ENCODE data around the gene PIAS4.

PIAS4 gene

DNA sequence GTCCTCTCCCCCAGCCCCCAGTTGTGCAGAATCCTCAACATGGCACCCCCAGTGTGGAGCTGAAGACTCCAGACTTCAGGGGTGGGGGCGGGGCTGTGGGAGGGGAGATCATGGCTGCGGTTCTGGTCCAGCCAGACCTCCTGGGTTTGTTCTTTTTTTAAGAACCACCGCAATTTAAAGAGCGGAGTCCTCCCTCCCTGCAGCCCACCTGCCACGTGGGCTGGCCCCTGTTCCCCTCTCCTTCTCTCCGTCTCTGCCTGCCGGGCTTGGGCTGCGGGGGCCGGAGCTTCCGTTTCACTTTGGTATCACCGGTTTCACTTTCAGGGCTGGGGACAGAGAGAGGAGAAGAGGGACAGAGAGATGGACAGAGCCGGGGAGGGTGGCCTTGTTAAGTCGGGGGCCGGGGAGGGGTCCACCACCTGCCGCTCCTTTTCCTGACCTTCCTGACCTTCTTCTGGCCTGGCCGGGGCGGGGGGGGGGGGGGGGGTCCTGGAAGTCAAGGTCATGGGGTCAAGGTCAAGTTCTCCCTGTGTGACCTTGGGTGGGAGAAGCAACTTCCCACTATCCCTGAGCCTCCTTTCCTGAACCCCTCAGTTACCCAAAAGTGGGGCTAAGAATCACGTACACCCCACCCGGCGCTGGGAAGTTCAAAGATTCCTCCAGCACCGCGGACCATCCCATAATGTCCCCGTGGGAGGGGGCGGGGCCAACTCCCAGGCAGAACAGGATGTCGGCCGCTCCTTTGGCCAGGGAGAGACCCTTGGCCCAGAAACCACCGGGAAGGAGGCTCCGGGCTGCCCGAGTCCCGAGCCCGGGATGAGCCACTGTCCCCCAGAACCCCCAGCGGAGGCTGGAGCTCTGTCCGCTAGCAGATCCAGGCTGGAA, 70.5 kb downstream of the PIAS4 start:
- DNase-seq (ENCODE audit: low read depth): no peak

DNA sequence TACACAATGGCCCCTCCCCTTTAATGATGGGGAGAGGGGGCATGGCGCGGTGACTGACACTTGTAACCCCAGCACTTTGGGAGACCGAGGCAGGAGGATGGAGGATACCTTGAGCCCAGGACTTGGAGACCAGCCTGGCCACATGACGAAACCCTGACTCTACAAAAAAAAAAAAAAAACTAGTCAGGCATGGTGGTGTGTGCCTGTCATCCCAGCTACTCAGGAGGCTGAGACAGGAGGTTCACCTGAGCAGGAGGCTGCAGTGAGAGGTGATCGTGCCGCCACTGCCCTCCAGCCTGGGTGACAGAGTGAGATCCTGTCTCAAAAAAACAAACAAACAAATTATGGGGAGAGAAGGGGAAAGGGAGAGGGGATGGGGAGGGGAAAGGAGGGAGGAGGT, 72.9 kb downstream of the PIAS4 start:
- no peak for DNase-seq (ENCODE audit: low read depth)

DNA sequence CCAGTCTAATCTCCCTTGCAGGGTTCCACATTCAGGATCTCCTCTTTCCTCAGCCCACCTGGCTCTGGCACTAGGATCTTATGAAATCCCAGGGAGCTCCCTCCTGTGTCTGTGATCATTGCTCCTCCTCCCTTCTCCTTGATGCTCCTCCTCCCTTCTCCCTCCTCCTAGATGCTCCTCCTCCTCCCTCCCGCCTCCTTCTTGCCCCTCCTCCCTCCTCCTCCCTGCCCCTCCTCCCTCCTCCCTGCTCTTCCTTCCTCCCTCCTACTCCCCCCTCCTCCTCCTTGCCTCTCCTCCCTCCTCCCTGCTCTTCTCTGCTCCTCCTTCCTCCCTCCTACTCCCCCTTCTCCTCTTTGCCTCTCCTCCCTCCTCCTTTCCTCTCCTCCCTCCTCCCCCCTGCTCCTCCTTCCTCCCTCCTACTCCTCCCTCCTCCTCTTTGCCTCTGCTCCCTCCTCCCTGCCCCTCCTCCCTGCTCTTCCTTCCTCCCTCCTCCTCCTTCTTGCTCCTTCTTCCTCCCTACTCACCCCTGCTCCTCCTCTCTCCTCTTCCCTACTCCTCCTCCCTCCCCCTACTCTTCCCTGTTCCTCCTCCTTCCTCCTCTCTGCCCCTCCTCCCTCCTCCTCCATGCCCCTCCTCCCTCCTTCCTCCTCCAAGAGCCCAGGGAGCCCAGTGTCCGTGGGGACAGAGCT, 74.0 kb downstream of the PIAS4 start:
- no peak for DNase-seq (ENCODE audit: low read depth)

DNA sequence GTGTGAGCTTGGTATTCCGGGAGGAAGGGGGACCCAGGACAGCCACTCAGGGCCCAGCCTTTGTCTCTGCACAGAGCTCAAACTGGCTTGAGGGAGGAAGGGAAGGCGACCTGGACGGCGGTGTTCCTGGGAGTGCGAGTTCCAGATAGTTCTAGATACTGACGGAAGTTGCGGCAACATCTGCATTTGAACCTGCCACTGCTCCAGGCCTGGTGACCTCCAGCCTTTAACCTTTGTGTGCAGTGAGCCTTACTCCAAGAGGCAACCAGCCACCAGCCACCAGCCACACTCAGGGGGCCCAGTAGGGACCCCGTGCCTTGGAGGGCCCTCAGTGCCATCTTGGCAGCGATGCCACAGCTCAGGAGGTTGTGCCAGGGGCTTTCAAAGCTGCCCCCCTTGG, 74.6 kb downstream of the PIAS4 start:
- DNase-seq (ENCODE audit: low read depth): no peak

DNA sequence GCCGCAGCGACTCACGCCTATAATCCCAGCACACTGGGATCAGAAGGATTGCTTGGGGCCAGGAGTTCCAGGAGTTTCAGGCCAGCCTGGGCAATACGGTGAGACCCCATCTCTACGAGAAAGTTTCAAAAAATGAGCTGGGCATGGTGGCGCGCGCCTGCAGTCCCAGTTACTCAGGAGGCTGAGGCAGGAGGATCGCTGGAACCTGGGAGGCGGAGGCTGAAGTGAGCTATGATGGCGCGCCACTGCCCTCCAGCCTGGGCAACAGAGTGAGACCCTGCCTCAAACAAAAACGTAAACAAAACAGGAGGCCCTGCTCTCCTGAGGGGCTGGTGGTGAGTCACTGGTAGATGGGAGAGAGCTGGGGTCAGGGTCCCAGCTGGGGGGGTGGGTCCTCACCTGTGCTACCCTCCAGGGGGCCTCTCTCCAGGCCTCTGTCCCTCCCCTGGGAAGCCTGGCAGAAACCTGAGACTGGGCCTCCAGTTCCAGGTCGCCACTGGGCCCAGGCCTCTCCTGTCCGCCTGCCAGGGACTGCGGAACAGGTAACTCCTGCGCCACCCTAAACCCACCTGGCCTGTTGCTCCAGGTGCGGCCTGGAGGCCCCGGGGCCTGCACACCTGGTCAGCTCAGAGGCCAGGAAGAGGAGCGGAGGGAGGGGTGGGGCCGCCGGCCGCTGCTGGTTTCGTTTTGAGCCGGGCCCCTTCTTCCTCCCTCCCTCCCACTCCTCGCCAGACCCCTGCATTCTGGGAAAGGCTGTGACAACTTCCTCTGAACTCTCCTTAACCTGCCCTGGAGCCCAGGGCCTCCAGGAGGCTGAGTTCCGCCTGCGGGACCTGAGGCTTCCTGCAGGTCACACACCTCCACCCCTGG, 76.4 kb downstream of the PIAS4 start:
- no peak for DNase-seq (ENCODE audit: low read depth)

DNA sequence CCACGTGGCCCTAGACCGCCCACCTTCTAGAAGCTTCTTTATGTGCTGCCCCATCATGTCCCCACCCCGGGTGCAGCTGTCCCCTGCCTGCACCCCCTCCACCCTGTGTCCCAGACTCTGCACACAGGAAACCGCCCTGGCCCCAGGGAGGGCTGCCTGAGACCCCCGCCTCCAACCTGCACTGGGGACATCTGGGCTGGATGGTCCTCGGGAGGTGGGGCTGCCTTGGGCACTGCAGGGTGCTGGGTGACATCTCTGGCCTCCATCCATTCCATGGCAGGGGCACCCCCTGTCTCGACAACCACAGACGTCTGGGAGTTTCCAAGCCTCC, 77.0 kb downstream of the PIAS4 start:
- no peak for DNase-seq (ENCODE audit: low read depth)

DNA sequence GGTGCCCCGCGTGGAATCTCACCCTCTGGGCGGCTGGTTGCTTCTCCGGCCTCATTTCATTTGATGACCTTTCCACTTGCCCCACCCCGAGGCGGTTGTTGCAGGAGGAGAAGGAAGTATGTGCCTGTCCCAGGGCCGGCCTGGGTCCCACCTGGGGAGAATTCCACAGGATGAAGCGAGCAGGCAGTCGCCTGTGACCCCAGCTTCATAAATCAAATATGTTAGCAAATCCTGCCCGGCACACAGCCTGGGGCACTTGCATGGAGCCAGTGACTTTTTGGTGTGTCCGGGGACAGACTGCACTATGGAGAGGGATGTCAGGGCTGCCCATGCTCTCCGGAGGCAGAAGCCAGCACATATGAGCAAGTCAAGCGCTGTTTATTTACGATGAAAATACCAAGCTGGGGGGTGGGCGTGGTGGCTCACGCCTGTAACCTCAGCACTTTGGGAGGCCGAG, 78.9 kb downstream of the PIAS4 start:
- no peak for DNase-seq (ENCODE audit: low read depth)

DNA sequence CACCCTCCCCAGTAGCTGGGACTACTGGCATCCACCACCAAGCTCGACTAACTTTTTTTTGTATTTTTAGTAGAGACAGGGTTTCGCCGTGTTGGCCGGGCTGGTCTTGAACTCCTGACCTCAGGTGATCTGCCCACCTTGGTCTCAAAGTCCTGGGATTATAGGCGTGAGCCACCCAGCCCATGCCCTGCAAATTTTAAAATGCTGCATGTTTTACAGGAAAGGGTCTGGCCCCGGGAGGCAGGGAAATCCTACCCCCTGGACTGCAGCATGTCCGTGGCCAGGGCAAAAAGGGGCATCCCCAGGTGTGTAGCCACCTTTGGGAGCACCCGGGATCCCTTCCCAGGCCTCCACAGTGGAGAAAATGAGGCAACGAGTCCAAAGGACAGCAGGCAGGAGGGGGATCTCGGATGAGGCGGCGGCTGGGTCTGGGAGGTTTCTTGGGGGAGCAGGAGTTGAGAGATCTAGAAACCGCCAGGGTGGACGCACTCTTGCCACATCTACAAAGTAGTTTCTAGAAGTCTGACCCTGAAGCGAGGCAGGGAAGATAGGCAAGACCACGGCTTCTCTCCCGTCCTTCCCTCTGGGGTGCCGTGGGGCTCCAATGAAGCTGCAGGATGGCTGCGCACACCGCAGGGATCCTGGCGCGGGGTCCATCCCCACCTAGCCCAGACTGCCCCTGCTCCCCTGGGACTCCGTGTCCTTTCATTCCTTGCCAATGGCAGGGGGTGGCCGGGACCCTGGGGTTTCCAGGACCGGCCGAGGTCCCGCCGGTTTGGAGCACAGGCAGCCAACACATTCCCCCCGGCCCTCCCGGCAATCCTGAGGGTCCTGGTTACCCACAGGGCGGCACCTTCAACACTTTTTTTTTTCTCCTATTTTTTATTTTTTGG, 80.5 kb downstream of the PIAS4 start:
- no peak for DNase-seq (ENCODE audit: low read depth)

DNA sequence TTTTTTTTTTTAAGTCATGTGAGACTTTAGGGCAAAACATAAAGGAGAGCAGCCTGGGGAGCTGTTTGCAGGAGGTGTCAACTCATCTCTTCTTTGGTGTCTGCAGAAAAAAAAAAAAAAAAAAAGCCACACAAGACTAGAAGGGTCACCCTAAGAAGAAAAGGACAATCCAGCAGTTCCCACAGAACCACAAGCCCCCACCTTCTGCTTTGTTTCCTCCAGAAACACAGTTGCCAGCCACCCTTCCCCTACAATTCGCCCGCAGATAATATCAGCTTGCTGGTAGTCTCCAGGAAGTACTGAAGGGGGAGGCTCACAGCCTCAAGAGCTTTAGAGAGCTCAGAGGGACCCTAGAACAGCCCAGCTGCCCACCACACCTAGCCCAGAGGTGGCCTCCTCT, 81.4 kb downstream of the PIAS4 start:
- DNase-seq (ENCODE audit: low read depth): no peak
